ENCODE results near the gene EVC2. TPM values are rescaled to one million over a fixed set of nuclear protein-coding genes. Genes with fewer than 3 reads are reported as not detected.

EVC2 gene
- total RNA-seq, 1 donor from 2014 or later, result 10.1 TPM

DNA sequence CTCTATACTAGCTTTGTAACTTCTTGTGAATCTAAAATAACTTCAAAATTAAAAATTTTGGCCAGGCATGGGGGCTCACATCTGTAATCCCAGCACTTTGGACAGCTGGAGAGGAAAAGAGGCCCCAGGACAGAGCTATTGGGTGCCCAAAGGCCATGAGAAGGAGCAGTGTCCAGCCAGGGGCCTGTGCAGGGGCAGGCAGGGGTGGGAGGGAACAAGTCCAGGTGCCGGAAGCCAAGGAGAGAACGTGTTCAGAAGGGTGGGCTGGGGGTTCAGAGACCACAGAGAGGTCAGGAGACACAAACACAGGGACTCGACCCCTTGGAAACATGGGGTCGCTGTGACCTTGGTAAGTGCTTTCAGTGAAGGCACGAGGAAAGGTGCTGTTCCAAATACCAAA lies 138.9 kb downstream of the EVC2 start:
- no peak for DNase-seq (ENCODE audit: low read depth in 2 of 2)

- DNase-seq (ENCODE audit: low read depth in 2 of 2), result no peak
These were observed 139.4 kb downstream of the EVC2 start for GRCh38 chr4:5568931-5569330.

DNA sequence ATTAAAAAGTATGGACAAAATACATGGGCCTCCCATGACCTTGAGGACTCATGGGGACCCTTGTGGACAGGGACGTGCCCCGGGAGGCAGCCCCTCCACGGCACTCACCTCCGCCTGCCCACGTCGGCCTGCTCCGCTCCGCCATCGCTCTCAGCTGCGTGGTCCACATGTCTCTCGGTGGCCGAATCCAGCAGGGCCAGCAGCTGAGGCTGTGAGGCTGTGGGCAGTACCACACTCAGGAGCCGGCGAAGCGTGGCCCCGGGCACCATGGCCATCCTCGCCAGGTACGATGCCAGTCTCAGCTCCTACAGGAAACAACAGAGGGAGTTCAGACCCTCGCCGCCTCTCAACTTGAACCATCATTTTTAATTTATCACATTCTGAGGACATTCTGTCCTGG lies 140.0 kb downstream of the EVC2 start:
- DNase-seq (ENCODE audit: low read depth in 2 of 2), result no peak

GRCh38 chr4:5566991-5567390 lies 141.4 kb downstream of the EVC2 start:
- no peak for DNase-seq (ENCODE audit: low read depth in 2 of 2)

- DNase-seq (ENCODE audit: low read depth in 2 of 2), result no peak
These were observed 141.8 kb downstream of the EVC2 start for GRCh38 chr4:5566526-5566925.

- no peak for DNase-seq (ENCODE audit: low read depth in 2 of 2)
These were observed 144.5 kb downstream of the EVC2 start for GRCh38 chr4:5563856-5564255.

- DNase-seq (ENCODE audit: low read depth in 2 of 2), result no peak
These were observed 145.9 kb downstream of the EVC2 start for GRCh38 chr4:5562476-5562875.

- DNase-seq (ENCODE audit: low read depth in 2 of 2), result no peak
These were observed 147.1 kb downstream of the EVC2 start for GRCh38 chr4:5561286-5561685.

- DNase-seq (ENCODE audit: low read depth in 2 of 2), result no peak
These were observed 149.9 kb downstream of the EVC2 start for GRCh38 chr4:5558502-5558901.

DNA sequence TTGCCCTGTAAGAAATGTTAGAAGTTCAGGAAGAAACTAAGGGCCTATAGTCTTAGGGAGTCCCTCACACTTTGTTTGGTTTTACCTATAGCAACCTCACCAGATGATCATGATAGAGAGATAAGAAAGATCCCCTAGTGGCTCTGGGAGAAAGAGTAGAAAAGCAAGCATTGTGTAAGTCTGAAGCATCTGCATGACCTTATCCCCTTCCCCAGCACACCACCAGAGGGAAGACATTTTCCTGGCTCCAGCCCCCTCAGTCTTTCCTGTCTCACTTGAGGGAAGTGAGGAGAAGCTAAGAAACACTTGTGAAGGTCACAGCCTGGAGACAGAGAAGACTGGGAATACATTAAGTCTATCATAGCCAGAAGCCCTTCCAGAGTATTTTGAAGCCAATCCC lies 154.0 kb downstream of the EVC2 start:
- DNase-seq (ENCODE audit: low read depth in 2 of 2), result peak in 1 of 2 donors; percentile 10

GRCh38 chr4:5553801-5554200 lies 154.6 kb downstream of the EVC2 start:
- DNase-seq (ENCODE audit: low read depth in 2 of 2), result peak; percentile 42 to 91

- peak in 1 of 2 donors; percentile 17 for DNase-seq (ENCODE audit: low read depth in 2 of 2)
These were observed 155.9 kb downstream of the EVC2 start for GRCh38 chr4:5552451-5552850.

DNA sequence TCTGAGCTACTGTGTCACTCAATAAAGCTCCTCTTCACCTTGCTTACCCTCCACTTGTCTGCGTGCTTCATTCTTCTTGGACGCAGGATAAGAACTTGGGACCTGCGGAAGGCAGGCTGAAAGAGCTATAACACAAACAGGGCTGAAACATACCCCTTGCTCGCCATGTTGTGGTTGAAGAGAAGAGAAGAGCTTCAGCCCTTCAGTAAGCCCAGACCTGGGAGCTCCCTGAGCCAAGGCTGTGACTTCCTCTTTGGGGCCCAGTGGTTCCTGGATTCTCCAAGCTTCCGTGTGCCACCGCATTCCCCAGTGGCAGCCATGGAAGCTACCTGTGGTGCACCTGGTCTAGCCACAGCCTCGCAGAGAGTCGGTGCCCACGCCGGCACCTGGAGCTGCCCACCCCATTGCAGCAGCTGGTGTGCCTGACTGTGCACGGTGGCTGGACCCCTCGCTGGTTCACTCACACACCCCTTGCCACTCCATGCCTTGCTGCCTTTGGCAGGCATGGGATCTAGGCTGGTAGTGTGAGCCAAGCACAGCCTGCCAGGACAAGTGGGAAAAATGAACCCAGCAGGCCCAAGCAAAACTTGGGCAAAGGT lies 160.6 kb downstream of the EVC2 start:
- no peak for DNase-seq (ENCODE audit: low read depth in 2 of 2)

- peak; percentile 21 to 64 for DNase-seq (ENCODE audit: low read depth in 2 of 2)
These were observed 163.1 kb downstream of the EVC2 start for GRCh38 chr4:5545271-5545670.

DNA sequence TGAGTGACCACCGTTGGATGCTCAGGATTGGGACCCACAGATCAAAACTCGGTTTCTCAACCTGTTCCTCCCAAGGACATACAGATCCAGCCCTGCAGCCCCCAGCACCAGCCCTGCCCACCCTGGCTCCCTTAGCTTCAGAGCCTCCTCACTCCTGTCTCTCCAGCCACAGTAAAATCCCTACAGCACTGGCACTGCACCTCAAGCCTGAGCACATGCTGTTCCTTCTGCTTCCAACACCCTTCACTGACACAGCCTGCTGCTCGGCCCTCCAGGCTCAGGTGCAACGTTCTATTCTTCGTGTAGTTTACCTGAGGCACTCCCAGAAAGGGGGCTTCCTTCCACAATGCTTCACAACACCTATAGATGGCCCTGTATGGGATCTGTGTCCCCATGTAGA lies 163.6 kb downstream of the EVC2 start:
- no peak for DNase-seq (ENCODE audit: low read depth in 2 of 2)

GRCh38 chr4:5543681-5544080 lies 164.7 kb downstream of the EVC2 start:
- DNase-seq (ENCODE audit: low read depth in 2 of 2), result no peak

- DNase-seq (ENCODE audit: low read depth in 2 of 2), result no peak
These were observed 167.2 kb downstream of the EVC2 start for GRCh38 chr4:5541169-5541568.

GRCh38 chr4:5539584-5539983 lies 168.8 kb downstream of the EVC2 start:
- DNase-seq (ENCODE audit: low read depth in 2 of 2), result no peak

DNA sequence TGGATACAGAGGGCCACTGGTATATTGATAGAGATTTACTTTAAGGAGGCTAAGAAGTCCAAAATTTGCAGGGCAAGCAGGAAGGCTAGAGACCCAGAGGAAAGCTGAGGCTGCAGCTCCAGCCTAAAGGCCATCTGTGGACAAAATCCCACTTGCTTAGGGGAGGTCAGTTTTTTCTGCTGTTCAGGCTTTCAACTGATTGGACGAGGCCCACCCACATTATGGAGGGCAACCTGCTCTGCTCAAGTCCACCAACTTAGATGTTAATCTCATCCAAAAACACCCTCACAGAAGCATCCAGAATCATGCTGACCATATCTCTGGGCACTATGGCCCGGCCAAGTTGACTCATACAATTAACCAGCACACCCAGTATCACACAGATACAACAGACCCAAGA lies 176.3 kb downstream of the EVC2 start:
- no peak for DNase-seq (ENCODE audit: low read depth in 2 of 2)

DNA sequence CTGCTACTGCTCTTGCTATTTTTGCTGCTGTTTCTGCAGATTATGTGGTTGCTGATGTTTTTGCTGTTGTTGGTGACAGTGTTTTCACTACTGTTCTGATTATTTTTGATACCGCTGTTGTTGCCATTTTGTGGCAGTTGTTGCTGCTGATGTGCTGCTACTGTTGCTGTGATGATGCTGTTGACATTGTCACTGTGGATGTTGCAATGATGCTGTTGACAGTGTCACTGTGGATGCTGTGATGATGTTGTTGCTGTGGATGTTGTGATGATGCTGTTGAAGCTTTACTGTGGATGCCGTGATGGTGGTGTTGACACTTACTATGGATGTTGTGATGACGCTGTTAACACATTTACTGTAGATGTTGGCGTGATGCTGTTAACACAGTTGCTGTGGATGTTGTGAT lies 180.3 kb downstream of the EVC2 start:
- DNase-seq (ENCODE audit: low read depth in 2 of 2), result no peak

GRCh38 chr4:5527211-5527610 lies 181.1 kb downstream of the EVC2 start:
- no peak for DNase-seq (ENCODE audit: low read depth in 2 of 2)

DNA sequence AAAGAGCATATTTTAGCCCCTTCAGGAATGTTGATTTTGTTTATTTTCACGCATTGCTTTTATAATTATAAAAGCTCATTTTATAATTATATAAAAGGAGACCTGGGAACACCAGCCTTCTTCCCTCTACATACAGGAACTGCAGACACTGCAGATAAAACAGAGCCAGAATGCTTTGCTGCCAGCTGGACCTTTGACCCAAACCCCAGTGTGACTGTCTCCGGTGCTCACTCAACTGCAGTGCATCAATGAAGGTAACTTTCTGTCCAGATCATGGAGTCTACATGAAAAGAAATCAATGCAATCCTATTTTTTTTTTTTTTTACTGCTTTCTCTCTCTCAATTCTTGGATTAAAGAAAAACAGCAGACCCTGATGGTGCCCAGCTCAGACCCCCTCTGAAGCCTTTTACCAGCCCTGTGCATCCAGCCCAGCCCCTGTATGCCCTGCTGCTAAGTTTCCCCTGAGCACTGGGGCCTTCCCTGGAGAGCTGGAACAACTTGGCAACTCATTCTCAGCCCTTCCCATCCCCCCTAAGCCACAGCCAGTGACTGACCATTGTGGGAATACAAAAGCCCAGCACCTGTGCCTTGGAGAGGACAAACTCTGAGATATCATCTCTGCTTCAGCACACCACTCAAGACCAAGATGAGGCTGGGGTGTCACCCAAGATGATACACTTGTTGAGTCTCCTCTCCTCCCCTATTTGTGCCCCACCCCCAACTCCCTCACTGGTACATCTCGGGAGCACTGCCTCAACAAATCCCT lies 182.1 kb downstream of the EVC2 start:
- peak in 1 of 2 donors; percentile 70 for DNase-seq (ENCODE audit: low read depth in 2 of 2)
